Stimulated activated CD8-positive, alpha-beta memory T cell treated with anti-CD3 and anti-CD28 coated beads, Interleukin-7, amount 100 ng/mL, for 1 hour (primary cell): Measurements from ENCODE around the gene TAOK1.

ENCODE experiments used
- DNase-seq, 2 donors: peaks; one replicate each; pipeline ENCODE4 v3.0.0-alpha.2; 2020; ENCODE audit warnings: low read depth in 2 of 2

Gene TAOK1

DNA sequence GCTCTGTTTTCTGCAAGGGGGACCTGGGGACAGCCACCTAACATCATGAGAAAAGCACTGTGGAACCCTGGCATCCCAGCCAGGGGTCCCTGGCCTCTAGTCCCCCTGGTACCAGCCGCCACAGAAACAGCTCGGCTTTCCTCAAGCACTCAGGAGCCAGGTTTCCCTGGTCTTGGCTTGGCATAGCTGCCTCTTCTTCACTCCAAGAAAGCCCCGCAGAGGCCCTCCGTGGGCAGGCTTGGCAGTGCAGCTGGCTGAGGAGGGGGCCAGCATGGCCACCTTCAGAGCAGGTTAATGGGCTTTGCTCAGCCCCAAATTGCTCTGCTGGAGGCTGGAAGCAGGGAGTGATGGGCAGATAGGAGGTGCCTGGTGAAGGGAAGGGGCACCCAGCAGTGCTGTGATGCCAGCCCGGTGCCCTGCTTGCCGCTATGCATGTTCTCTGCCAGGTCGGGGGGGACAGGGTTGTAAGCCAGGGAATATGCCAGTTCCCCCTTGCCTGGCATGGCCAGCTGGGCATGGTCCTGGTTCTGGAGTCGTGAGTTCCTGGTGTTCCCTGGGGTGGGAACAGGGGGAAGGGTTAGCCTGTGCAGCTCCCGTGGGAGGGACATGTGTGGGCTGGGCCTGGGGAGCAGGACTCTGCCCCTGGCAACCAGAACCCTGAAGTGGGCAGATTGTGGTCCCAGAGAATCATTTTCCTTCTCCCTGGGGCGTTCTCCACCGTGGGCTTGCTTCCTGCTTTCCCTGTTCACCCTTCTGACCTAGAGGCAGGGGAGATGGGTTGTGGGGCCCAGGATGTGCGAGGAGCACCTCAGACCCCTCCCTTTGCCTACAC is 206.0 kb downstream of the TAOK1 start:
- no peak for DNase-seq

DNA sequence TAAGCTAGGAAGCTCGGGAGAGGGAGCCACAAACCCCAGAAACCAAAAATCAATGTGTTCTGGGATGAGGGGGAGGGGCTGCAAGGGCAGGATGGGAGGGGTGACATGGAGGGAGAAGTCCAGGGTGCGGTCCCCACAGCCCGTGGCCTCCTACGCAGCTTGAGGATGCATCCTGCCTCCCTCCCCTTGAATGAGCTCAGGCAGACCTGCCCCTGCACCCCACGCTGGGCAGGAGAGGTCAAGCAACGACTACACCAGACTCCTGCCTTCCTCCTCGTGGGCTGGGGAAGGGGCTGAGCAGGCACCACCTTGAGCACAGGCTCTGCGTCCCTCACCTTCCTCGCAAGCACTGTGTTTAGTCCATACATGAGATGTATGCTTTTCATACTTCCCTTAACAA is 206.6 kb downstream of the TAOK1 start:
- DNase-seq = no peak

DNA sequence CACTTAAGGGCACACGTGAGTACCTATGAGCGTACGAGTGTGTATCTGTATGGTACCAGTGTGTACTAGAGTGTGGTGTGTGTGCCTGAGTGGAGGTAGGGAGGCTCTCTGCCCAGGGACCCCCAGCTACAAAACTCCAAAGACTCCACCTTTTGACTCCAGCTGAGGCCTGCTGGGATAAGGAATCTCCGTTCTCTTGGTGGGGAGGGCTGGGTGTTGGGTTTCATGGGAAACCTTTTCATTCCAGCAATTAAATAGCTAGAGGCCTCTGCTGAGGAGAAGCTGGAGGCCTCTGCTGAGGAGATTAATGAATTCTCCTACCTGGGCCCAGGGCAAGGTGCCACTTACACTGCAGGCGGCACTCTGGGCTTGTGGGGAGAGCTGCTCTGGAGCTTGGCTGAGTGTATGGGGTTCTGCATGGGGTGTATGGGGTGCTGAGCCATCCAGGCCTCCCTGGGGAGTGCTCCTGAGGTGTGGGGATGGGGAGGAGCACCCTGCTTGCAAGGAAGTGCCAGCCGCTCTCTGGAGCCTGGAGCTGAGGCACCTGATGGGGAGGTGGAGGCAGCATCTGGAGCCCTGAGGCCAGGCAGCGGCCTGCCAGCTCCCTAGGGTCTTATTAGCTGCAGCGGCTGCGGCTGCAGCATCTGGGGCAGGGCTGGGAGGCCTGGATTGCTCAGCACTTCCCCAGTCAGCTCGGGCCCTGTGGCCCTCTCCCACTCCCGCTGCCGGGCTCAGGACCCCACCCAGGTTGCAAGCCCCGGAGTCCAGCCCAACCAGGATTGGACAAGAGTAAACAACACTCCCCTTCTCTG is 207.4 kb downstream of the TAOK1 start:
- DNase-seq = no peak
